IMR-90 (cell line): ENCODE data around the gene NDUFV2.

Experiments used
- MAZ ChIP-seq: IDR thresholded peaks from 2 replicates; pipeline ENCODE4 v1.6.1; 2012; ENCODE audit warnings: low read depth, mild to moderate bottlenecking, low read length, improper control_type of control experiment, moderate library complexity, borderline replicate concordance
- MXI1 ChIP-seq: IDR thresholded peaks from 2 replicates; pipeline ENCODE4 v1.6.1; 2012; ENCODE audit warnings: low read depth, mild to moderate bottlenecking, low read length, moderate library complexity, borderline replicate concordance
- POLR2A ChIP-seq: IDR thresholded peaks from 2 replicates; pipeline ENCODE4 v1.6.1; 2012; ENCODE audit warnings: mild to moderate bottlenecking, low read depth, low read length
- RAD21 ChIP-seq: IDR thresholded peaks from 2 replicates; pipeline ENCODE4 v1.6.1; 2012; ENCODE audit warnings: low read length, improper control_type of control experiment
- RCOR1 ChIP-seq: IDR thresholded peaks from 2 replicates; pipeline ENCODE4 v1.6.1; 2012; ENCODE audit warnings: mild to moderate bottlenecking, low read length, improper control_type of control experiment; ENCODE audit not compliant: insufficient replicate concordance
- RFX5 ChIP-seq: IDR thresholded peaks from 2 replicates; pipeline ENCODE4 v1.8.0; 2012; ENCODE audit warnings: low read depth, mild to moderate bottlenecking, low read length, moderate library complexity
- SMC3 ChIP-seq: fragments of 150-350 bp; IDR thresholded peaks from 2 replicates; pipeline ENCODE4 v1.6.1; 2016; ENCODE audit warnings: low read depth, mild to moderate bottlenecking, antibody characterized with exemption, low read length, moderate library complexity
- TF ChIP-seq, protein P1 (sequence below): conservative IDR thresholded peaks from 2 replicates; pipeline ENCODE4 v1.5.1; 2012; ENCODE audit warnings: mild to moderate bottlenecking, low read depth, low read length, improper control_type of control experiment
- TF ChIP-seq, protein P2 (sequence below): fragments of 150-350 bp; IDR thresholded peaks from 2 replicates; pipeline ENCODE4 v1.6.1; 2016; ENCODE audit warnings: low read depth, mild to moderate bottlenecking, low read length, moderate library complexity, borderline replicate concordance
- TF ChIP-seq, protein P3 (sequence below): fragments of 150-350 bp; IDR thresholded peaks from 2 replicates; pipeline ENCODE4 v1.6.1; 2017; ENCODE audit warnings: mild to moderate bottlenecking, antibody characterized with exemption, low read length, low read depth

DNA sequence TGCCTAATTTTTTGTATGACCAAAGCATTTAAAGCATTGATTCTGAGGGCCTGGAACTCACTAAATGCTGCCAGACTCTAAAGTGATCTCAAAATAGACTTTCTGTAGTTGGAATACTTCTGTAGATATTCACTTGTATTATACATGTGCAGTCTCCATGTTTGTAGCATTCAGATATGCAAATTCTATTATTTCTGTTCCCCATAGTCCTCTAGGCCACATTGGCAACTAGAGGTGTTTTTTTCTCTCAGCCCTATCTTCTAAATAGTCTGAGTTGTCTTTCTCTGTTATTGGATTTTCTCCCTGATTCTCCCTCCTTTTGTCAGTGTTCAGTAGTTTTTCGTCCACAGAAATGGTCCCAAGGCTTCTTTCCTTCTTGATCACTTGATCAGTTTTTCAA, 72.6 kb downstream of the NDUFV2 start:
- no peak for TF ChIP-seq POLR2A
- TF ChIP-seq, protein P1, sequence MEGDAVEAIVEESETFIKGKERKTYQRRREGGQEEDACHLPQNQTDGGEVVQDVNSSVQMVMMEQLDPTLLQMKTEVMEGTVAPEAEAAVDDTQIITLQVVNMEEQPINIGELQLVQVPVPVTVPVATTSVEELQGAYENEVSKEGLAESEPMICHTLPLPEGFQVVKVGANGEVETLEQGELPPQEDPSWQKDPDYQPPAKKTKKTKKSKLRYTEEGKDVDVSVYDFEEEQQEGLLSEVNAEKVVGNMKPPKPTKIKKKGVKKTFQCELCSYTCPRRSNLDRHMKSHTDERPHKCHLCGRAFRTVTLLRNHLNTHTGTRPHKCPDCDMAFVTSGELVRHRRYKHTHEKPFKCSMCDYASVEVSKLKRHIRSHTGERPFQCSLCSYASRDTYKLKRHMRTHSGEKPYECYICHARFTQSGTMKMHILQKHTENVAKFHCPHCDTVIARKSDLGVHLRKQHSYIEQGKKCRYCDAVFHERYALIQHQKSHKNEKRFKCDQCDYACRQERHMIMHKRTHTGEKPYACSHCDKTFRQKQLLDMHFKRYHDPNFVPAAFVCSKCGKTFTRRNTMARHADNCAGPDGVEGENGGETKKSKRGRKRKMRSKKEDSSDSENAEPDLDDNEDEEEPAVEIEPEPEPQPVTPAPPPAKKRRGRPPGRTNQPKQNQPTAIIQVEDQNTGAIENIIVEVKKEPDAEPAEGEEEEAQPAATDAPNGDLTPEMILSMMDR: no peak
- no peak for TF ChIP-seq RCOR1
- no peak for TF ChIP-seq RAD21
- no peak for TF ChIP-seq MXI1
- TF ChIP-seq, protein P2, sequence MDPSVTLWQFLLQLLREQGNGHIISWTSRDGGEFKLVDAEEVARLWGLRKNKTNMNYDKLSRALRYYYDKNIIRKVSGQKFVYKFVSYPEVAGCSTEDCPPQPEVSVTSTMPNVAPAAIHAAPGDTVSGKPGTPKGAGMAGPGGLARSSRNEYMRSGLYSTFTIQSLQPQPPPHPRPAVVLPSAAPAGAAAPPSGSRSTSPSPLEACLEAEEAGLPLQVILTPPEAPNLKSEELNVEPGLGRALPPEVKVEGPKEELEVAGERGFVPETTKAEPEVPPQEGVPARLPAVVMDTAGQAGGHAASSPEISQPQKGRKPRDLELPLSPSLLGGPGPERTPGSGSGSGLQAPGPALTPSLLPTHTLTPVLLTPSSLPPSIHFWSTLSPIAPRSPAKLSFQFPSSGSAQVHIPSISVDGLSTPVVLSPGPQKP: no peak
- TF ChIP-seq, protein P3, sequence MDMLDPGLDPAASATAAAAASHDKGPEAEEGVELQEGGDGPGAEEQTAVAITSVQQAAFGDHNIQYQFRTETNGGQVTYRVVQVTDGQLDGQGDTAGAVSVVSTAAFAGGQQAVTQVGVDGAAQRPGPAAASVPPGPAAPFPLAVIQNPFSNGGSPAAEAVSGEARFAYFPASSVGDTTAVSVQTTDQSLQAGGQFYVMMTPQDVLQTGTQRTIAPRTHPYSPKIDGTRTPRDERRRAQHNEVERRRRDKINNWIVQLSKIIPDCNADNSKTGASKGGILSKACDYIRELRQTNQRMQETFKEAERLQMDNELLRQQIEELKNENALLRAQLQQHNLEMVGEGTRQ: no peak
- no peak for TF ChIP-seq SMC3
- TF ChIP-seq RFX5: no peak
- TF ChIP-seq MAZ: no peak
